Measurements from ENCODE around the gene AAK1. TPM values are rescaled to one million over a fixed set of nuclear protein-coding genes. Genes with fewer than 3 reads are reported as not detected.

AAK1 gene
- total RNA-seq, 1 donor from 2014 or later, result 48.6 TPM

DNA sequence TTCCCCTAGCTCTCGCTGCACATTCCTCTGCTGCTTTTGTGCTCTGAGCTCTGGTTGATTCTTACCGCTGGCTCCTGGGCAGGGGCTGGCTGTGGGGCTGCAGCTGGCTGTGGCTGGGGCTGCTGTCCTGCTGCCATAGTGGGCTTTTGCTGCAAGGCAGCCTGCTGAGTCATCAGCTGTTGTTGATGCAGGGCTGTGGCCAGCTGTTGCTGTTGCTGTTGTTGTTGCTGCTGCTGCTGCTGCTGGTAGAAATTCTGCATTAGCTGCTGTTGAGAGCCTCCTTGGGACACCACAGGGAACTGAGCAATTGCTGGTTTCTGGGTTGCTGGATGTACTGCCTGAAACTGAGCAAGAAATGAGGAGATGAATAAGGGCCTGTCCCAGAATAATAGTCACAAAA, 129.1 kb downstream of the AAK1 start:
- no peak for DNase-seq (ENCODE audit: extremely low spot score in 2 of 2)
- intact Hi-C loops (cut with DNase I), result no loop called here
- no peaks in the 10 kb centered on the region for H3K27me3 ChIP-seq
- H3K4me3 ChIP-seq, result no peak overlapping the region
- no peaks in the 10 kb centered on the region for H3K4me1 ChIP-seq
- H3K36me3 ChIP-seq, result peaks cover 0 to 57% of the 10 kb centered on the region in 2 donors
- H3K9me3 ChIP-seq, result no peaks in the 10 kb centered on the region
- no peak for TF ChIP-seq CTCF (IDR thresholded peaks at IDR 0.05)
- H3K27ac ChIP-seq, result no peak overlapping the region

- Histone ChIP-seq H3K27ac (no peak overlapping the region), H3K9me3 (no peaks in the 10 kb centered on the region), H3K4me3 (no peak overlapping the region), H3K36me3 (peaks cover 0 to 65% of the 10 kb centered on the region in 2 donors), H3K27me3 (no peaks in the 10 kb centered on the region), H3K4me1 (no peaks in the 10 kb centered on the region)
- intact Hi-C loops (cut with DNase I), result no loop called here
- TF ChIP-seq POLR2A (IDR thresholded peaks at IDR 0.05) (no peak), POLR2AphosphoS5 (IDR thresholded peaks at IDR 0.05; ENCODE audit: insufficient read depth in 1 of 2, low read depth in 1 of 2) (no peak), CTCF (IDR thresholded peaks at IDR 0.05) (no peak)
- no peak for DNase-seq (ENCODE audit: extremely low spot score in 2 of 2)
These were observed 131.1 kb downstream of the AAK1 start for GRCh38 chr2:69512446-69512845.

DNA sequence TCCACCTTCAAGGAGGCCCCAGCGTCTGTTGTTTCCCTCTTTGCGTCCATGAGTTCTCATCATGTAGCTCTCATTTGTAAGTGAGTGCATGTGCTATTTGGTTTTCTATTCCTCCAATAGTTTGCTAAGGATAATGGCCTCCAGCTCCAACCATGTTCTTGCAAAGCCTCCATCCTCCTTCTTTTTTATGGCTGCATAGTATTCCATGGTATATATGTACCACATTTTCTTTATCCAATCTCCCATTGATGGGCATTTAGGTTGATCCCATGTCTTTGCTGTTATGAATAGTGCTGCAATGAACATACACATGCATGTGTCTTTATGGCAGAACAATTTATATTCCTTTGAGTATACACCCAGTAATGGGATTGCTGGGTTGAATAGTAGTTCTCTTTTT, 133.3 kb downstream of the AAK1 start:
- H3K4me3 ChIP-seq, result no peak overlapping the region
- no peaks in the 10 kb centered on the region for H3K4me1 ChIP-seq
- TF ChIP-seq POLR2AphosphoS5 (IDR thresholded peaks at IDR 0.05; ENCODE audit: insufficient read depth in 1 of 2, low read depth in 1 of 2) (no peak), CTCF (IDR thresholded peaks at IDR 0.05) (no peak), POLR2A (IDR thresholded peaks at IDR 0.05) (no peak)
- H3K9me3 ChIP-seq, result no peaks in the 10 kb centered on the region
- H3K27me3 ChIP-seq, result no peaks in the 10 kb centered on the region
- intact Hi-C loops (cut with DNase I), result no loop called here
- peaks cover 0 to 69% of the 10 kb centered on the region in 2 donors for H3K36me3 ChIP-seq
- no peak overlapping the region for H3K27ac ChIP-seq
- no peak for DNase-seq (ENCODE audit: extremely low spot score in 2 of 2)

DNA sequence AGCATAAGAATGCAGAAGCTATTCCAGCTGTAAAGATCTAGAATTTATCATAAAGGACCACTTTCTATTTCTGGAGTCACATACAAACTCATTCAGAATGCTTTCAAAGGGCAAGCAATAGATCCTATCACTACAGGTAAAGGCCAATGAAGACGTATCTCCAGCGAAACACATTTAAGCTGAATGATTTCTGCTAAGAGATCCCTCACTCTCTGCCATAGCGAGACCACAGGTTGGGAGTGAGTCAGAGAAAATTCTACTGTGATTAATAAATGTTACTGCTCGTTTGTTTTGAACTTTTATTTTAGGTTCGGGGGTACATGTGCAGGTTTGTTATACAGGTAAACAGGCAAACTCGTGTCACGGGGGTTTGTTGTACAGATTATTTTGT, 133.8 kb downstream of the AAK1 start:
- Histone ChIP-seq H3K4me1 (no peaks in the 10 kb centered on the region), H3K27ac (no peak overlapping the region), H3K36me3 (peaks cover 0 to 72% of the 10 kb centered on the region in 2 donors), H3K4me3 (no peak overlapping the region), H3K27me3 (no peaks in the 10 kb centered on the region), H3K9me3 (no peaks in the 10 kb centered on the region)
- TF ChIP-seq POLR2A (IDR thresholded peaks at IDR 0.05) (no peak), CTCF (IDR thresholded peaks at IDR 0.05) (no peak), POLR2AphosphoS5 (IDR thresholded peaks at IDR 0.05; ENCODE audit: insufficient read depth in 1 of 2, low read depth in 1 of 2) (no peak)
- no peak for DNase-seq (ENCODE audit: extremely low spot score in 2 of 2)
- intact Hi-C loops (cut with DNase I), result no loop called here

DNA sequence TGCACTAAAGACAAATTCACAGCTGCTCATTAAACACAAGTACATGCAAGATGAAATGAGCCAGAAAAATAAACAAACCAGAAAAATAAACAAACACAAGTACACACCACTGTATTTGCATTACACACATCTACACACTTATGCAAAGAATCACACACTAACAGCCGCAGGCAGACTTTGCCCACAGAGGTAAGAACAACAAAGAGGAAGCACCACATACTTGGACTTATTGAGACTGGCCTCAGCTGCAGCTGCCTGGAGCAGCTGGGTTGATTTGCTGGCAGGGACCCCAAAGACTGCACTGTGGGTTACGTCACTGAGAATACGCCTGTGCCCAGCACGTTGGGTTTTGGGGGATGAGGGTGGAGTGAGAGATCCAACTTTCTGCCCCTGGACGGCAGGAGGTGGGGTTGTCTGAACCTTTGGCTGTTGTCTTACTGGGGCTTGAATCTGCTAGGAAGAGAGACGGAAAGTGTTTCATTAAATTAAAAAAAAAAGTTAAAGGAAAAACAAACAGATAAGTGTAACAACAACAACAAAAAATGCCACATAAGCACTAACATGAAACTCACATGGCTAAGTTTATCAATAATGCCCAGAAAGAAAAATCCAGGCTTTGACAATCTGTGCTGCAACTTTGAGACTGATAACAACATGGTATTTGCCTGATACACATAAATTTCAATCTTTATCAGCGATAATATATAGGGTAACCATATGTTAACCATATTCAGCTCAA, 134.4 kb downstream of the AAK1 start:
- Histone ChIP-seq H3K36me3 (peaks cover 0 to 68% of the 10 kb centered on the region in 2 donors), H3K27ac (no peak overlapping the region), H3K4me1 (no peaks in the 10 kb centered on the region), H3K27me3 (no peaks in the 10 kb centered on the region), H3K9me3 (no peaks in the 10 kb centered on the region), H3K4me3 (no peak overlapping the region)
- no peak for TF ChIP-seq POLR2A (IDR thresholded peaks at IDR 0.05)
- TF ChIP-seq CTCF (IDR thresholded peaks at IDR 0.05), result no peak
- TF ChIP-seq POLR2AphosphoS5 (IDR thresholded peaks at IDR 0.05; ENCODE audit: insufficient read depth in 1 of 2, low read depth in 1 of 2), result no peak
- DNase-seq (ENCODE audit: extremely low spot score in 2 of 2), result no peak
- intact Hi-C loops (cut with DNase I), result no loop called here
